ENCODE data around the gene HK2.

GRCh38 chr2:74854401-74854800, 20.5 kb downstream of the HK2 start:
- TF ChIP-seq EZH2 (IDR thresholded peaks at IDR 0.05; ENCODE audit: low read length, unreplicated experiment): no peak
- no peak for TF ChIP-seq CTCF (conservative IDR thresholded peaks at IDR 0.05; ENCODE audit: low read depth, low read length)
